PFSK-1 (cell line): ENCODE results near the gene AUH.

Source experiments
- FOXP2 ChIP-seq: optimal IDR thresholded peaks from 2 replicates; pipeline ENCODE3; 2011; ENCODE audit warnings: borderline replicate concordance, control low read depth, inconsistent platforms; ENCODE audit not compliant: insufficient read depth; ENCODE audit errors: extremely low read length, extremely low read depth
- POLR2AphosphoS5 ChIP-seq: IDR thresholded peaks from 2 replicates; pipeline ENCODE4 v1.6.1; 2012; ENCODE audit warnings: low read depth, mild to moderate bottlenecking, control low read depth, low read length, moderate library complexity
- SIN3A ChIP-seq: IDR thresholded peaks from 2 replicates; pipeline ENCODE4 v1.6.1; 2012; ENCODE audit warnings: mild to moderate bottlenecking, low read length, moderate library complexity, borderline replicate concordance; ENCODE audit not compliant: insufficient read depth
- TAF1 ChIP-seq: IDR thresholded peaks from 2 replicates; pipeline ENCODE4 v1.6.1; 2012; ENCODE audit warnings: low read length, control low read depth, borderline replicate concordance; ENCODE audit not compliant: insufficient read depth
- TF ChIP-seq, protein P1 (sequence below), 2 experiments: IDR thresholded peaks; 2 replicates each; pipeline versions ENCODE4 v1.6.1 to v1.8.0; 2011 to 2012; ENCODE audit warnings: low read depth in 2 of 2, low read length in 2 of 2, control low read depth in 1 of 2, inconsistent platforms in 1 of 2, mild to moderate bottlenecking in 1 of 2, moderate library complexity in 1 of 2; ENCODE audit not compliant: insufficient read depth in 1 of 2

AUH gene

DNA sequence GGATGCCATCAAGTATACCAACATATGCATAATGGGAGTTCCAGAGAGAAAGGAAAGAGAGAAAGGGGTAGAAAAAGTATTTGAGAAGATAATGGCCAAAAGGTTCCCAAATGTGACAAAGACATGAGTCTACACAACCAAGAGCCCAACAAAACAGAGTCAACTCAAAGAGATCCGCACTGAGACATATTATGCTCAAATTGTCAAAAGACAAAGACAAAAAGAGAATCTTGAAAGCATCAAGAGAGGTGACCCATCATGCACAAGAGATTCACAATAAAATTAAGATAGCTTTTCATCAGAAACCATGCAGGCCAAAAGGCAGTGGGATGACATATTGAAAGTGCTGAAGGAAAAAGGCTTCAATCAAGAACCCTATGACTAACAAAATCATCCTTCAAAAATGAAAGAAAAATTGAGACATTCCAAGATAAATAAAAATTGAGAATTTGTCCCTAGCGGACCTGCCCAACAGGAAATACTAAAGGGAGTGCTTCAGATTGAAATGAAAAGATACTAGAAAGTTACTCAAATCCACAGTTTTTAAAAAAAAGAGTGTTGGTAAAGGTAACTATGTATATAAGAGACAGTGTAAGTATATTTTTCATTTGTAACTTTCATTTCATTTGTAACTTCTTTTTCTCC, 160.9 kb downstream of the AUH start:
- TF ChIP-seq TAF1 (no peak), SIN3A (no peak)
- TF ChIP-seq, protein P1, sequence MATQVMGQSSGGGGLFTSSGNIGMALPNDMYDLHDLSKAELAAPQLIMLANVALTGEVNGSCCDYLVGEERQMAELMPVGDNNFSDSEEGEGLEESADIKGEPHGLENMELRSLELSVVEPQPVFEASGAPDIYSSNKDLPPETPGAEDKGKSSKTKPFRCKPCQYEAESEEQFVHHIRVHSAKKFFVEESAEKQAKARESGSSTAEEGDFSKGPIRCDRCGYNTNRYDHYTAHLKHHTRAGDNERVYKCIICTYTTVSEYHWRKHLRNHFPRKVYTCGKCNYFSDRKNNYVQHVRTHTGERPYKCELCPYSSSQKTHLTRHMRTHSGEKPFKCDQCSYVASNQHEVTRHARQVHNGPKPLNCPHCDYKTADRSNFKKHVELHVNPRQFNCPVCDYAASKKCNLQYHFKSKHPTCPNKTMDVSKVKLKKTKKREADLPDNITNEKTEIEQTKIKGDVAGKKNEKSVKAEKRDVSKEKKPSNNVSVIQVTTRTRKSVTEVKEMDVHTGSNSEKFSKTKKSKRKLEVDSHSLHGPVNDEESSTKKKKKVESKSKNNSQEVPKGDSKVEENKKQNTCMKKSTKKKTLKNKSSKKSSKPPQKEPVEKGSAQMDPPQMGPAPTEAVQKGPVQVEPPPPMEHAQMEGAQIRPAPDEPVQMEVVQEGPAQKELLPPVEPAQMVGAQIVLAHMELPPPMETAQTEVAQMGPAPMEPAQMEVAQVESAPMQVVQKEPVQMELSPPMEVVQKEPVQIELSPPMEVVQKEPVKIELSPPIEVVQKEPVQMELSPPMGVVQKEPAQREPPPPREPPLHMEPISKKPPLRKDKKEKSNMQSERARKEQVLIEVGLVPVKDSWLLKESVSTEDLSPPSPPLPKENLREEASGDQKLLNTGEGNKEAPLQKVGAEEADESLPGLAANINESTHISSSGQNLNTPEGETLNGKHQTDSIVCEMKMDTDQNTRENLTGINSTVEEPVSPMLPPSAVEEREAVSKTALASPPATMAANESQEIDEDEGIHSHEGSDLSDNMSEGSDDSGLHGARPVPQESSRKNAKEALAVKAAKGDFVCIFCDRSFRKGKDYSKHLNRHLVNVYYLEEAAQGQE (IDR thresholded peaks at IDR 0.05; ENCODE audit: insufficient read depth in 1 of 2, low read depth in 2 of 2, low read length in 2 of 2): no peak

DNA sequence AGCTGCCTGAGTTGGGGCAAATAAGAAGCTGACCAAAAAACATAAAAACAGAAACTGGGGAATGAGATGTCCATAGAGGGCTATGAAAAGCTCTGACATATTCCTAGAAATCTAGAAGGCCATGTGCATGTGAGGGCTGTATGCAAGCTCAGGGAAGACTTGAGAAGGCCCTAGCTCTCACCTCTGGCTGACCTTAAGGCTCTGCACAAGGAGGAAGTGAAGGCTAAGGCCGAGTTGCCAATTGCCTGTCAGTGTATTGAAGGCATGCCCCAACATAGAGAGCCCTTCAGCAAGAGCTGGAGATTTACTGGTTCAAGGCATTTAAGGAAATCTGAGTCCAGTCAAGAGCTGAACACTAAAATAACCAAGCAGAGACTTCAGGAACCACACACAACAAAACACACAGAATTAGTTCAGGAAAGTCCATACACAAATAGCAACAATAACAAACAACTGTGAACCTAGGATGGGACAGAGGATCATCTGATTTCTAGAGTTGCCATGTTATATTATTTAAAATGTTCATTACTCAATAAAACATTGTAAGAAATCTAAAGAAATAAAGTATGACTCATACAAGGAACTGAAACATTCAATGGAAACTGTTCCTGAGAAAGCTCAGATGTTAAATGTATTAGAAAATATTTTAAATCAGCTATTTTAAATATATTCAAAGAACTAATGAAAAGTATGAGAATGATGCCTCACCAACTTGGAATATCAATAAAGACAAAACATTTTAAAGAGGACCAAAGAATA, 161.8 kb downstream of the AUH start:
- no peak for TF ChIP-seq SIN3A
- TF ChIP-seq FOXP2: no peak
- TF ChIP-seq TAF1: no peak
- TF ChIP-seq POLR2AphosphoS5: no peak
- TF ChIP-seq, protein P1 (IDR thresholded peaks at IDR 0.05; ENCODE audit: insufficient read depth in 1 of 2, low read depth in 2 of 2, low read length in 2 of 2): no peak

DNA sequence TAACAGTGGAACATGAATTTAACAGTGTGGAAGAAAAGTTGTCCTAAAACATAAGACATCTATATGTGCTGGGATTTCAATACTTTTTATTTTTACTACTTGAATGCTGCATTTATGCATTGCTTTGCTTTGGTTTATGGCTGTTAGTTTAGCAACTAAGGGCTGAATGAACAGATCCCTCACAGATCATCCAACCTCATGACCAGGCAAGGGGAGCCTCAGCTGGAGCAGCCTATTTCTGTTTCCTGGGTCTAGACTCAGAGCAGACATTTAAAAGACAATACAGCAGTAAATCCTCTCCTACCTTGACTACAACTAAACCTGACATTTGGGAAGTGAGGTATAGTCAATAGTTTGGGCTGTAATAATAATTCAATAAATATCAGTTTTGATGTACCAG, 163.3 kb downstream of the AUH start:
- TF ChIP-seq FOXP2 (no peak), TAF1 (no peak), POLR2AphosphoS5 (no peak), SIN3A (no peak)
- TF ChIP-seq, protein P1 (IDR thresholded peaks at IDR 0.05; ENCODE audit: insufficient read depth in 1 of 2, low read depth in 2 of 2, low read length in 2 of 2): no peak

DNA sequence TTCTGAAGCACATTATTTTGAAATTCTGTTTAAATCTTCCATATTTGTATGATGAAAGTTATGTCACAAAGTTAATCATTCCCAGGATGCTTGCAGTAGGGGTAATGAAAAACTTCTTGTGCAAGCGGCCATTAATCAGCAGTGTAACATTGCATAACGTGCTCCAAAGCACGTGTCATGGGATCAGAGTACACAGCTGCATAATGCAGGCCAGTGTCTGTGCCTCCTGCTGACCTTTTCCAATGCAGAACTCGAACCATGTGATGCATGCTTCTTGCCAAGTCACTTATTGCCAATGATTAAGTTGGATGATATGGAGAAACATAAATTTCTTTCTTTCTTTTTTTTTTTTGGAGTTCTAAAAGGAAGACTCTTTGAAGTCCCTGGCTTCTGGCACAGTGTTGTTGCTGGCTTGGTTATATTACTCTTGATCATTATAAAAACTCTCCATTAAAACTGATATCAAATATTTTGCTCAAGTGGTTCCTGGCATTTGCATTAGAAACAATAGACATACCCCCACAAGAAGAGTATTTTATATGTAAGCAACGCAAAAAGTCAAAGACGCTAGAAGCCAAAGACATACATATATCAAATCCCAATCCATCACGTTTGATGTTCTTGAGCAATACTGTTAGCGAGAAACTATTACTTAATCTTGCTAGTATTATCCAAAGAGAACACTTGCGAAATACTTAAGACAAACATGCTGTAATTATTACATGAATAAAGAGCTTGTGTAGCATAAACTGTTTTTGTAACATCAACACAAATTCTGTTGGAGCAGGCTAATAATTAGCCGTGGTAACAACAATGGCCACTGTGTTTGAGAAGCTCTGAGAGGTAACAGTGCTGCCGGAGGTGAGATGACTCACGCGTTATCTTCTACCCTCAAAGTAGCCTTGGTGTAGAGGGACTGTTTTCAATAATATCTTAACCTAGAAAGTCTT, 164.2 kb downstream of the AUH start:
- no peak for TF ChIP-seq POLR2AphosphoS5
- TF ChIP-seq, protein P1 (IDR thresholded peaks at IDR 0.05; ENCODE audit: insufficient read depth in 1 of 2, low read depth in 2 of 2, low read length in 2 of 2): no peak
- TF ChIP-seq TAF1: no peak
- peak; percentile 97 for TF ChIP-seq FOXP2
- no peak for TF ChIP-seq SIN3A
